ENCODE data around the gene GABRD.

GABRD gene

GRCh38 chr1:1986451-1987141, 32.5 kb upstream of the GABRD start:
- TF ChIP-seq CTCF (IDR thresholded peaks at IDR 0.05; ENCODE audit: insufficient read depth, missing control alignments) = no peak
- no peak for FAIRE-seq
- no peak for DNase-seq (ENCODE audit: insufficient read length, low spot score)

GRCh38 chr1:1987142-1987510, 32.0 kb upstream of the GABRD start:
- no peak for FAIRE-seq
- DNase-seq (ENCODE audit: insufficient read length, low spot score) = no peak
- no peak for TF ChIP-seq CTCF (IDR thresholded peaks at IDR 0.05; ENCODE audit: insufficient read depth, missing control alignments)

GRCh38 chr1:1988061-1988945, 30.8 kb upstream of the GABRD start:
- no peak for FAIRE-seq

GRCh38 chr1:1989102-1989542, 30.0 kb upstream of the GABRD start:
- no peak for FAIRE-seq
- TF ChIP-seq CTCF (IDR thresholded peaks at IDR 0.05; ENCODE audit: insufficient read depth, missing control alignments) = no peak
- no peak for DNase-seq (ENCODE audit: insufficient read length, low spot score)

More at GRCh38 chr1:1988061-1988945, 30.8 kb upstream of the GABRD start:
- no peak for DNase-seq (ENCODE audit: insufficient read length, low spot score)
- TF ChIP-seq CTCF (IDR thresholded peaks at IDR 0.05; ENCODE audit: insufficient read depth, missing control alignments) = no peak

- DNase-seq (ENCODE audit: insufficient read length, low spot score) = no peak
- no peak for TF ChIP-seq CTCF (IDR thresholded peaks at IDR 0.05; ENCODE audit: insufficient read depth, missing control alignments)
- no peak for FAIRE-seq
These were observed 29.4 kb upstream of the GABRD start for GRCh38 chr1:1989789-1990188.

- no peak for TF ChIP-seq CTCF (IDR thresholded peaks at IDR 0.05; ENCODE audit: insufficient read depth, missing control alignments)
- FAIRE-seq (no peak), DNase-seq (ENCODE audit: insufficient read length, low spot score) (no peak)
These were observed 28.9 kb upstream of the GABRD start for GRCh38 chr1:1990222-1990621.

GRCh38 chr1:1994536-1994935, 24.6 kb upstream of the GABRD start:
- FAIRE-seq (no peak), DNase-seq (ENCODE audit: insufficient read length, low spot score) (no peak)
- TF ChIP-seq CTCF (IDR thresholded peaks at IDR 0.05; ENCODE audit: insufficient read depth, missing control alignments) = no peak

Data from D721Med (cell line).